SU-DHL-6 (cell line): ENCODE results near the gene PLXNA2.

ENCODE experiments used
- H2AFZ ChIP-seq: fragments of 200-600 bp; sonication (generic); 2 replicates; pipeline ENCODE4 v1.6.1; 2014; ENCODE audit warnings: low read depth, mild to moderate bottlenecking, moderate library complexity, mixed read lengths, antibody characterized with exemption, low read length; ENCODE audit not compliant: severe bottlenecking
- H3F3A ChIP-seq: fragments of 200-600 bp; shearing (Covaris generic); 2 replicates; pipeline ENCODE4 v1.6.0; 2016; ENCODE audit warnings: antibody characterized with exemption, mild to moderate bottlenecking; ENCODE audit not compliant: insufficient read depth
- H3K27ac ChIP-seq: fragments of 200-600 bp; sonication (generic); 2 replicates; pipeline ENCODE4 v1.5.1; 2016; ENCODE audit warnings: low read depth, mild to moderate bottlenecking, low read length, moderate library complexity, mixed read lengths
- H3K27me3 ChIP-seq: fragments of 200-600 bp; sonication (generic), shearing (Covaris generic); 2 replicates; pipeline ENCODE4 v1.6.0; 2014; ENCODE audit warnings: mild to moderate bottlenecking, low read length
- H3K36me3 ChIP-seq: fragments of 200-600 bp; sonication (generic); 2 replicates; pipeline ENCODE4 v1.6.1; 2014; ENCODE audit warnings: mild to moderate bottlenecking, low read length, mixed read lengths
- H3K4me2 ChIP-seq: fragments of 300-600, 200-600 bp; shearing (Covaris generic), sonication (generic); 2 replicates; pipeline ENCODE4 v1.6.0; 2014; ENCODE audit warnings: low read length, low read depth, mild to moderate bottlenecking; ENCODE audit not compliant: poor library complexity, severe bottlenecking
- H3K4me3 ChIP-seq: fragments of 200-600 bp; sonication (generic); 2 replicates; pipeline ENCODE4 v1.5.1; 2014; ENCODE audit warnings: antibody characterized with exemption, low read length, mild to moderate bottlenecking, mixed read lengths; ENCODE audit not compliant: insufficient read depth, poor library complexity, severe bottlenecking
- H3K79me2 ChIP-seq: fragments of 200-600 bp; sonication (generic); 2 replicates; pipeline ENCODE4 v1.6.1; 2014; ENCODE audit warnings: mild to moderate bottlenecking, low read length, moderate library complexity; ENCODE audit not compliant: insufficient read depth
- H3K9ac ChIP-seq: fragments of 200-600 bp; sonication (generic); 2 replicates; pipeline ENCODE4 v1.7.0; 2014; ENCODE audit warnings: mild to moderate bottlenecking, low read length
- H3K9me2 ChIP-seq: fragments of 200-600 bp; sonication (generic); replicated peaks from 2 replicates; pipeline ENCODE4 v1.6.1; 2014; ENCODE audit warnings: low read length; ENCODE audit not compliant: insufficient read depth
- H3K9me3 ChIP-seq: fragments of 200-600 bp; sonication (generic); 2 replicates; pipeline ENCODE4 v1.6.1; 2014; ENCODE audit warnings: low read length, mixed read lengths; ENCODE audit not compliant: insufficient read depth
- H4K20me1 ChIP-seq: fragments of 200-600 bp; sonication (generic); 2 replicates; pipeline ENCODE4 v1.6.1; 2014; ENCODE audit warnings: low read depth, mild to moderate bottlenecking, antibody characterized with exemption, low read length, moderate library complexity, mixed read lengths
- CTCF ChIP-seq: fragments of 200-600 bp; sonication (generic); IDR thresholded peaks from one replicate; pipeline ENCODE4 v1.5.1; 2017; ENCODE audit warnings: antibody characterized with exemption, mild to moderate bottlenecking, low read length, moderate library complexity; ENCODE audit not compliant: insufficient read depth, poor library complexity, severe bottlenecking
- EZH2phosphoT487 ChIP-seq: fragments of 200-600 bp; sonication (generic), shearing (Covaris generic); conservative IDR thresholded peaks from 2 replicates; pipeline ENCODE4 v1.6.1; 2018; ENCODE audit warnings: mild to moderate bottlenecking, antibody characterized with exemption, low read length, moderate library complexity, mixed read lengths

PLXNA2 gene

GRCh38 chr1:208209896-208210589 lies 34.1 kb downstream of the PLXNA2 start:
- no peaks in the 10 kb centered on the region for H3K79me2 ChIP-seq
- TF ChIP-seq CTCF = no peak
- TF ChIP-seq EZH2phosphoT487 = no peak
- no peaks in the 10 kb centered on the region for H3K36me3 ChIP-seq

GRCh38 chr1:208209286-208209685 lies 34.9 kb downstream of the PLXNA2 start:
- no peaks in the 10 kb centered on the region for H3F3A ChIP-seq
- H3K4me3 ChIP-seq = no peak overlapping the region
- H3K9me3 ChIP-seq = no peaks in the 10 kb centered on the region
- TF ChIP-seq CTCF (no peak), EZH2phosphoT487 (no peak)
- no peak overlapping the region for H3K9ac ChIP-seq
- no peaks in the 10 kb centered on the region for H3K79me2 ChIP-seq
- H4K20me1 ChIP-seq = no peaks in the 10 kb centered on the region
- H2AFZ ChIP-seq = no peak overlapping the region
- H3K36me3 ChIP-seq = no peaks in the 10 kb centered on the region
- no peak overlapping the region for H3K4me2 ChIP-seq
- no peaks in the 10 kb centered on the region for H3K9me2 ChIP-seq
- no peak overlapping the region for H3K27ac ChIP-seq
- no peaks in the 10 kb centered on the region for H3K27me3 ChIP-seq

More at GRCh38 chr1:208209896-208210589, 34.1 kb downstream of the PLXNA2 start:
- Histone ChIP-seq H3K9me2 (no peaks in the 10 kb centered on the region), H3K4me3 (no peak overlapping the region), H3K9ac (no peak overlapping the region), H3F3A (no peaks in the 10 kb centered on the region), H4K20me1 (no peaks in the 10 kb centered on the region), H3K9me3 (no peaks in the 10 kb centered on the region), H3K4me2 (no peak overlapping the region), H3K27ac (no peak overlapping the region), H3K27me3 (no peaks in the 10 kb centered on the region), H2AFZ (no peak overlapping the region)

- Histone ChIP-seq H3K9me3 (no peaks in the 10 kb centered on the region), H3K9ac (no peak overlapping the region), H2AFZ (no peak overlapping the region), H3K4me2 (no peak overlapping the region), H3K4me3 (no peak overlapping the region), H3F3A (no peaks in the 10 kb centered on the region), H3K79me2 (no peaks in the 10 kb centered on the region), H3K27ac (no peak overlapping the region), H3K9me2 (no peaks in the 10 kb centered on the region), H3K27me3 (no peaks in the 10 kb centered on the region), H4K20me1 (no peaks in the 10 kb centered on the region), H3K36me3 (no peaks in the 10 kb centered on the region)
- TF ChIP-seq CTCF (no peak), EZH2phosphoT487 (no peak)
Measured at GRCh38 chr1:208208132-208208487, 36.1 kb downstream of the PLXNA2 start.
